Activated B cell treated with CpG ODN at 0.5 μM for 24 hours (primary cell): ENCODE measurements around the gene ALDOB. TPM values are rescaled to one million over a fixed set of nuclear protein-coding genes. Genes with fewer than 3 reads are reported as not detected.

Experiments used
- ATAC-seq: fragments of 200-7000 bp; cut with Tn5 transposase; one replicate; pipeline ENCODE4 v1.10.0; 2021; ENCODE audit warnings: low read depth, mild to moderate bottlenecking, moderate library complexity
- CTCF ChIA-PET: fragments of 350-600 bp; sonication (Branson Sonifier 250); formaldehyde crosslinking; loops from one replicate; lab custom pipeline; 2021; ENCODE audit warnings: antibody characterized with exemption; lab: Charles Lee
- POLR2A ChIA-PET: fragments of 350-600 bp; sonication (Branson Sonifier 250); formaldehyde crosslinking; loops from one replicate; lab custom pipeline; 2021; ENCODE audit warnings: antibody characterized with exemption; lab: Charles Lee
- DNase-seq: peaks from one replicate; pipeline ENCODE4 v3.0.0; 2022
- H3K27ac Mint-ChIP-seq: one replicate; pipeline ENCODE4 v1.8.0; 2020; ENCODE audit warnings: mixed read lengths
- H3K27me3 Mint-ChIP-seq: one replicate; pipeline ENCODE4 v1.8.0; 2021; ENCODE audit warnings: mixed read lengths
- H3K36me3 Mint-ChIP-seq: one replicate; pipeline ENCODE4 v1.8.0; 2021; ENCODE audit warnings: low read depth, mixed read lengths
- H3K4me1 Mint-ChIP-seq: one replicate; pipeline ENCODE4 v1.8.0; 2021; ENCODE audit warnings: mixed read lengths
- H3K4me3 Mint-ChIP-seq: one replicate; pipeline ENCODE4 v1.8.0; 2020; ENCODE audit warnings: mild to moderate bottlenecking, mixed read lengths
- H3K9me3 Mint-ChIP-seq: one replicate; pipeline ENCODE4 v1.8.0; 2020; ENCODE audit warnings: mixed read lengths
- intact Hi-C: fragments of 100-400 bp; cut with micrococcal nuclease; formaldehyde crosslinking; loops from one replicate; pipeline ENCODE4 v1.15.1; 2024
- total RNA-seq: library from RNA; stranded (reverse); gene quantifications from 2 replicates; pipeline ENCODE4 v1.2.3, GENCODE V29; 2022
- TF ChIP-seq, protein P1 (sequence below): fragments of 200-600 bp; IDR thresholded peaks from one replicate; pipeline ENCODE4 v1.8.0; 2022; ENCODE audit warnings: antibody characterized with exemption, mild to moderate bottlenecking

ALDOB gene
- total RNA-seq, 1 donor from 2014 or later: not detected

DNA sequence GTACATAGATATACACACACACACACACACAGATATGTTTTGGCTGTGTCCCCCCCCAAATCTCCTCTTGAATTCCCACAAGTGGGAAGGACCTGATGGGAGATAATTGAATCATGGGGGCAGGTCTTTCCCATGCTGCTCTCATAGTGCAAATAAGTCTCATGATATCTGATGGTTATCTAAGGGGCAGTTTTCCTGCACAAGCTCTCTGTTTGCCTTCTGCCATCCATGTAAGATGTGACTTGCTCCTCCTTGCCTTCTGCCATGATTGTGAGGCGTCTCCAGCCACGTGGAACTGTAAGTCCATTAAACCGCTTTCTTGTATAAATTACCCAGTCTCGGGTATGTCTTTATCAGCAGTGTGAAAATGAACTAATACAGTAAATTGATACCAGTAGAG is 15.9 kb upstream of the ALDOB start:
- intact Hi-C loops: no loop called here
- Mint-ChIP-seq H3K9me3 (peaks cover 17% of the 10 kb centered on the region), H3K4me1 (peaks cover 11% of the 10 kb centered on the region), H3K27ac (no peak overlapping the region), H3K36me3 (no peaks in the 10 kb centered on the region), H3K4me3 (no peak overlapping the region), H3K27me3 (peaks cover 27% of the 10 kb centered on the region)
- CTCF ChIA-PET: no interaction called here
- POLR2A ChIA-PET: interaction anchor here (0.6 kb wide), 1 partner anchor 53 kb away, joined by 3 read pairs; the partner anchor contains the start of genes MRPL50 and ZNF189
- ATAC-seq (no peak), DNase-seq (no peak)
- TF ChIP-seq, protein P1, sequence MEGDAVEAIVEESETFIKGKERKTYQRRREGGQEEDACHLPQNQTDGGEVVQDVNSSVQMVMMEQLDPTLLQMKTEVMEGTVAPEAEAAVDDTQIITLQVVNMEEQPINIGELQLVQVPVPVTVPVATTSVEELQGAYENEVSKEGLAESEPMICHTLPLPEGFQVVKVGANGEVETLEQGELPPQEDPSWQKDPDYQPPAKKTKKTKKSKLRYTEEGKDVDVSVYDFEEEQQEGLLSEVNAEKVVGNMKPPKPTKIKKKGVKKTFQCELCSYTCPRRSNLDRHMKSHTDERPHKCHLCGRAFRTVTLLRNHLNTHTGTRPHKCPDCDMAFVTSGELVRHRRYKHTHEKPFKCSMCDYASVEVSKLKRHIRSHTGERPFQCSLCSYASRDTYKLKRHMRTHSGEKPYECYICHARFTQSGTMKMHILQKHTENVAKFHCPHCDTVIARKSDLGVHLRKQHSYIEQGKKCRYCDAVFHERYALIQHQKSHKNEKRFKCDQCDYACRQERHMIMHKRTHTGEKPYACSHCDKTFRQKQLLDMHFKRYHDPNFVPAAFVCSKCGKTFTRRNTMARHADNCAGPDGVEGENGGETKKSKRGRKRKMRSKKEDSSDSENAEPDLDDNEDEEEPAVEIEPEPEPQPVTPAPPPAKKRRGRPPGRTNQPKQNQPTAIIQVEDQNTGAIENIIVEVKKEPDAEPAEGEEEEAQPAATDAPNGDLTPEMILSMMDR: no peak

DNA sequence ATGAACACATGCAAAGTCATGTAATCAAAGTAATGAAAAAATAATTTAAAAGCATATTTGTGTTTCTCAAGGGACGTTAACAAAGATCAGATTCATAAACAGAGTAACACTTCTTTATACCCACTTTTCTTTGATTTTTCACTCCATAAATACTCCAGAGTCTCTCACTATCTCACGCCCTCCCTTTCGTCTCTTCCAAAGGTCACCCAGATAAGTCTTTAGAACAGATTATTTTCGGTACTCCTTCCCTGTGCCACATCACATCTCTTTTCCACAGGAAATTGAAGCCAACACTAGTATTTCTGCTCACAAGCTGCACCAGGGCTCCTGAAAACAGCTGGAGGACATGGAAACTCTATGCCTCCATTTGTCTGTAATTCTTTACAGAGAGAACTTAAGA is 15.4 kb upstream of the ALDOB start:
- peaks cover 17% of the 10 kb centered on the region for H3K9me3 Mint-ChIP-seq
- CTCF ChIA-PET: no interaction called here
- POLR2A ChIA-PET: no interaction called here
- ATAC-seq (no peak), DNase-seq (no peak)
- TF ChIP-seq, protein P1: no peak
- H3K27ac Mint-ChIP-seq: no peak overlapping the region
- intact Hi-C loops: no loop called here
- H3K27me3 Mint-ChIP-seq: peaks cover 33% of the 10 kb centered on the region
- H3K36me3 Mint-ChIP-seq: no peaks in the 10 kb centered on the region
- H3K4me3 Mint-ChIP-seq: no peak overlapping the region
- H3K4me1 Mint-ChIP-seq: peaks cover 11% of the 10 kb centered on the region

GRCh38 chr9:101449071-101449721 is 13.6 kb upstream of the ALDOB start:
- intact Hi-C loops: loop anchor here (1.0 kb wide), 2 partner anchors 51 to 81 kb away; partner anchors contain the start of genes MRPL50 and ZNF189
- H3K4me1 Mint-ChIP-seq: peaks cover 11% of the 10 kb centered on the region
- TF ChIP-seq, protein P1: peak; percentile 28
- ATAC-seq: peak; percentile 97
- ChIA-PET POLR2A (interaction anchor here (0.6 to 1.0 kb wide), 3 partner anchors 50 to 85 kb away, joined by 3 to 5 read pairs (median 4); partner anchors contain the start of genes MRPL50, RNF20 and ZNF189), CTCF (interaction anchor here (0.8 to 2.1 kb wide), 6 partner anchors 10 to 92 kb away, joined by 3 to 19 read pairs (median 5); no protein-coding TSS in a partner anchor)
- H3K27me3 Mint-ChIP-seq: peaks cover 39% of the 10 kb centered on the region
- H3K4me3 Mint-ChIP-seq: peak overlapping the region; percentile 78
- no peaks in the 10 kb centered on the region for H3K36me3 Mint-ChIP-seq
- H3K9me3 Mint-ChIP-seq: peaks cover 17% of the 10 kb centered on the region
- H3K27ac Mint-ChIP-seq: no peak overlapping the region
- peak; percentile 46 for DNase-seq

DNA sequence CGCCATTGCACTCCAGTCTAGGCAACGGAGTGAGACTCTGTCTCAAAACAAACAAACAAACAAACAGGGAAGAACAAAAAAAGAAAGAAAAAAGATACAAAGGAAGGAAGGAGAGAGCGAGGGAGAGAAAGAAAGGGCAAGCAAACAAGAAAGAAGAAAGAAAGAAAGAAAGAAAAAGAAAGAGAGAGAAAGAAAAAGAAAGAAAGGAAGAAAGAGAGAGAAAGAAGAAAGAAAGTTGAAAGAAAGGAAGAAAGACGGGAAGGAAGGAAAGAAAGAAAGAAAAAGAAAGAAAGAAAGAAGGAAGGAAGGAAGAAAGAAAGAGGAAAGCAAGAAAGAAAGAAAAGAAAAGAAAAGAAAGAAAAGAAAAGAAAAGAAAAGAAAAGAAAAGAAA is 13.1 kb upstream of the ALDOB start:
- intact Hi-C loops: loop anchor here (1.0 kb wide), 2 partner anchors 50 to 82 kb away; partner anchors contain the start of genes MRPL50 and ZNF189
- H3K36me3 Mint-ChIP-seq: no peaks in the 10 kb centered on the region
- CTCF ChIA-PET: interaction anchor here (0.8 to 2.1 kb wide), 6 partner anchors 10 to 92 kb away, joined by 3 to 19 read pairs (median 5); no protein-coding TSS in a partner anchor
- peak overlapping the region; percentile 78 for H3K4me3 Mint-ChIP-seq
- H3K9me3 Mint-ChIP-seq: peaks cover 17% of the 10 kb centered on the region
- peaks cover 11% of the 10 kb centered on the region for H3K4me1 Mint-ChIP-seq
- TF ChIP-seq, protein P1: peak; percentile 58
- H3K27ac Mint-ChIP-seq: no peak overlapping the region
- ATAC-seq (no peak), DNase-seq (no peak)
- peaks cover 44% of the 10 kb centered on the region for H3K27me3 Mint-ChIP-seq
- POLR2A ChIA-PET: interaction anchor here (0.6 to 1.0 kb wide), 3 partner anchors 49 to 85 kb away, joined by 3 to 5 read pairs (median 4); partner anchors contain the start of genes MRPL50, RNF20 and ZNF189

- no peak for DNase-seq
- Mint-ChIP-seq H3K4me1 (peaks cover 11% of the 10 kb centered on the region), H3K4me3 (no peak overlapping the region), H3K36me3 (no peaks in the 10 kb centered on the region), H3K27ac (no peak overlapping the region), H3K27me3 (peaks cover 46% of the 10 kb centered on the region), H3K9me3 (peaks cover 2% of the 10 kb centered on the region)
- ChIA-PET CTCF (no interaction called here), POLR2A (no interaction called here)
- intact Hi-C loops: no loop called here
- ATAC-seq: no peak
- TF ChIP-seq, protein P1: no peak
Observed at GRCh38 chr9:101446732-101447131, 11.2 kb upstream of the ALDOB start.
